Omental fat pad (tissue), 4 donors: ENCODE measurements around the gene RILP. TPM values are rescaled to one million over a fixed set of nuclear protein-coding genes. Genes with fewer than 3 reads are reported as not detected.
A peak's percentile ranks its signal among the peaks of the same experiment; 100 is the strongest.
"Not testable (repeated sequence)": the region's sequence is repeated elsewhere in the genome, so short reads cannot be mapped to it uniquely, and the experiment has no call there.

Experiments
- ATAC-seq: fragments of 150-250 bp; one replicate; pipeline ENCODE4 v1.9.1; 2016; ENCODE audit warnings: mild to moderate bottlenecking, moderate library complexity; ENCODE audit not compliant: low FRiP score
- DNase-seq: peaks from one replicate; pipeline ENCODE4 v3.0.0-alpha.2; 2019; ENCODE audit warnings: low spot score
- CTCF ChIP-seq, 3 donors: fragments of 450-650 bp; IDR thresholded peaks; one replicate each; pipeline ENCODE4 v1.5.1; 2016 to 2017; ENCODE audit warnings: antibody characterized with exemption in 3 of 3, mild to moderate bottlenecking in 3 of 3, moderate library complexity in 2 of 3
- total RNA-seq, 4 donors: library from RNA; depleted of rRNA; stranded (reverse); fragments of >200 nt; gene quantifications; one replicate each; pipeline ENCODE4 v1.1.0, GENCODE V29; 2016

Gene RILP
- total RNA-seq, 4 donors from 2014 or later = 26.5 to 60.5 (median 35.6) TPM

GRCh38 chr17:1684378-1685189 is 34.9 kb upstream of the RILP start, which contains the start of gene PRPF8:
Gene PRPF8 (minus strand): TSS chr17:1684867. CDS start chr17:1684571, 296 bp downstream.
- ATAC-seq = peak; percentile 100
- DNase-seq = peak; percentile 94
- TF ChIP-seq CTCF (IDR thresholded peaks at IDR 0.05) = no peak

GRCh38 chr17:1683459-1683858 is 33.8 kb upstream of the RILP start:
- ATAC-seq (no peak), DNase-seq (no peak)
- TF ChIP-seq CTCF (IDR thresholded peaks at IDR 0.05) = no peak

GRCh38 chr17:1676401-1676800 is 26.7 kb upstream of the RILP start:
- ATAC-seq = no peak
- no peak for TF ChIP-seq CTCF (IDR thresholded peaks at IDR 0.05)
- no peak for DNase-seq

- DNase-seq (no peak), ATAC-seq (no peak)
- no peak for TF ChIP-seq CTCF (IDR thresholded peaks at IDR 0.05)
Observed at GRCh38 chr17:1673041-1673785, 23.5 kb upstream of the RILP start.

GRCh38 chr17:1663934-1664333 is 14.3 kb upstream of the RILP start:
- ATAC-seq, DNase-seq: not testable (repeated sequence)

GRCh38 chr17:1661045-1661444 is 11.4 kb upstream of the RILP start:
- ATAC-seq (no peak), DNase-seq (no peak)
- TF ChIP-seq CTCF (IDR thresholded peaks at IDR 0.05) = no peak

- TF ChIP-seq CTCF (IDR thresholded peaks at IDR 0.05) = no peak
Observed at GRCh38 chr17:1658100-1658499, 8.4 kb upstream of the RILP start.

More at GRCh38 chr17:1658100-1658499, 8.4 kb upstream of the RILP start:
- no peak for DNase-seq
- ATAC-seq = no peak
